Caco-2 (cell line): Measurements from ENCODE around the gene CEP170B. TPM values are rescaled to one million over a fixed set of nuclear protein-coding genes. Genes with fewer than 3 reads are reported as not detected.

Experiments
- BruUV-seq: library from RNA; stranded (reverse); fragments of 400-500 nt; replicated peaks from 2 replicates; lab custom pipeline; 2021; lab: Mats Ljungman, UMichigan
- CTCF ChIA-PET: fragments of 300-600 bp; sonication (Branson Sonifier 250); formaldehyde crosslinking; loops from one replicate; lab custom pipeline; 2022; ENCODE audit warnings: antibody characterized with exemption; lab: Charles Lee
- POLR2A ChIA-PET: fragments of 300-600 bp; sonication (Branson Sonifier 250); formaldehyde crosslinking; loops from one replicate; lab custom pipeline; 2022; ENCODE audit warnings: antibody characterized with exemption; lab: Charles Lee
- DNase-seq, 2 experiments: peaks; one replicate each; pipeline versions ENCODE4 v3.0.0 to v3.0.0-alpha.2; 2020 to 2022
- H3K27me3 ChIP-seq: replicated peaks from 2 replicates; pipeline ENCODE4 v1.6.0; 2011; ENCODE audit warnings: low read length; ENCODE audit not compliant: control insufficient read depth, insufficient read depth
- H3K36me3 ChIP-seq: 2 replicates; pipeline ENCODE4 v1.5.1; 2011; ENCODE audit warnings: low read length; ENCODE audit not compliant: control insufficient read depth, insufficient read depth
- H3K4me1 ChIP-seq: fragments of 250-450 bp; sonication (Bioruptor Pico); 2 replicates; pipeline ENCODE4 v1.5.1; 2020; ENCODE audit warnings: mild to moderate bottlenecking
- H3K4me3 ChIP-seq: 2 replicates; pipeline ENCODE4 v1.5.1; 2011; ENCODE audit warnings: low read depth, mild to moderate bottlenecking, control low read depth, low read length
- H3K9me3 ChIP-seq: fragments of 250-450 bp; sonication (Bioruptor Pico); 2 replicates; pipeline ENCODE4 v1.5.1; 2020; ENCODE audit warnings: mild to moderate bottlenecking, moderate library complexity
- H3K27ac Mint-ChIP-seq: one replicate; pipeline ENCODE4 v1.8.0; 2022; ENCODE audit warnings: mixed read lengths; ENCODE audit not compliant: unreplicated experiment
- H3K27me3 Mint-ChIP-seq: one replicate; pipeline ENCODE4 v1.8.0; 2022; ENCODE audit warnings: mixed read lengths; ENCODE audit not compliant: insufficient read depth, unreplicated experiment
- H3K36me3 Mint-ChIP-seq: one replicate; pipeline ENCODE4 v1.8.0; 2022; ENCODE audit warnings: mild to moderate bottlenecking, mixed read lengths; ENCODE audit not compliant: insufficient read depth, unreplicated experiment
- H3K4me1 Mint-ChIP-seq: one replicate; pipeline ENCODE4 v1.8.0; 2022; ENCODE audit warnings: low read depth, mixed read lengths; ENCODE audit not compliant: unreplicated experiment
- H3K4me3 Mint-ChIP-seq: one replicate; pipeline ENCODE4 v1.8.0; 2022; ENCODE audit warnings: mild to moderate bottlenecking, moderate library complexity, mixed read lengths; ENCODE audit not compliant: unreplicated experiment
- H3K9me3 Mint-ChIP-seq: one replicate; pipeline ENCODE4 v1.8.0; 2022; ENCODE audit warnings: mixed read lengths; ENCODE audit not compliant: unreplicated experiment
- intact Hi-C: fragments of 100-400 bp; cut with micrococcal nuclease; formaldehyde crosslinking; loops from one replicate; pipeline ENCODE4 v1.10.0; 2022; ENCODE audit not compliant: unreplicated experiment
- total RNA-seq: library from RNA; stranded (reverse); gene quantifications from 2 replicates; pipeline ENCODE4 v1.2.3, GENCODE V29; 2022
- TF ChIP-seq, protein P1 (sequence below), 2 experiments: fragments of 200-600 bp in 1 of 2; IDR thresholded peaks; 1 replicate in 1 of 2; 2 replicates in 1 of 2; pipeline versions ENCODE4 v1.5.1 to v1.8.0; 2011 to 2022; ENCODE audit warnings: antibody characterized with exemption in 1 of 2, control low read depth in 1 of 2, inconsistent platforms in 1 of 2, low read depth in 1 of 2, low read length in 1 of 2, mild to moderate bottlenecking in 1 of 2, moderate library complexity in 1 of 2; ENCODE audit not compliant: insufficient read depth in 1 of 2, severe bottlenecking in 1 of 2, unreplicated experiment in 1 of 2

Gene CEP170B
- total RNA-seq, 1 experiment from 2014 or later: 31.6 TPM

DNA sequence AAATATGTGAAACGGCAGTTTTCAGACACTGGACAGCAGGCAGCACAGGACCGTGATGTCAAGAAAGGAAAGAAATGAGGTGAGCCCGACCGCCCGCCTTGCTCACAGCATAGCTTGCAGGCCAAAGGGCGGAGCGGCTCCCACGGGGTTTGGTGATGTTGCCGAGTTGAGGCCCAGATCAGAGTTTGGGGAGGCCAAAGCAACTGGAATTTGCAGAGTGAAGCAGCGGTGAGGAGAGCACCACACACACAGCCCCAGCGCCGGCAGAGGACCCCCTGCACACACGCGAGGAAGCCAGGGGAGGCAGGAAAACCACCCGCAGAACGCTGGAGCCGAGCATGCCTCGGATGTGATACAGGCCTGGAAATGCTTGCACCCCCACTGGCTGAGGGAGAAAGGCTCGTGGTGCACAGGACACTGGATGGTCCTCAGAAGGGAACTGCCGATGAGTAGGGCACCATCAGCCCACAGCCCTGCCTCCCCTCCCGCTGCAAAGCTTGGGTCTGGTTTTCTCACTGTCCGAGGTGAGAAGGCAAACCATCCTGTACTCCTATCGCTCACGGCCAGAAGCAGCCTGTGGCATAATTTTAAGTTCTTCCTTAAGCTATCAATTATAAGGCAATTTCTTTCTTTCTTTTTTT is 33.9 kb downstream of the CEP170B start:
- intact Hi-C loops: no loop called here
- CTCF ChIA-PET: interaction anchor here (0.5 to 0.8 kb wide), 2 partner anchors 10 to 36 kb away, joined by 3 read pairs; no protein-coding TSS in a partner anchor

DNA sequence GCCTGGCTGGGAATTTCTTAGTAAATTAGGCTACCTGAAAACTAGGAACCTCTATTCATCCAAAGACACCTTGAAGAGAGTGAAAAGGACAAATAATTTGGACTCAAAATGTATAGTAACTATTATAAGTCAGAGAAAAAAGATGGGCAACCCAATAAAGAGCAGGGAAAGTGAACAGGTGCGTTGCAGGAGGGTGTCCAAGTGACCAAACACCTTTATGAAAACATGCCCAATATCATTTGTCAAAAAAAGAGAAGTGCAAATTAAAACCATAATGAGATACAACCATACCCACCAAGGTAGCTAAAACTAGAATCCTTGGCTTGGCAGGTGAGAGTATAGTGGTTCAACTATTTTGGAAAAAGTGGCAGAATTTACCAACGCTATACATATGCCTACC is 34.7 kb downstream of the CEP170B start:
- H3K36me3 Mint-ChIP-seq: no peaks in the 10 kb centered on the region
- Histone ChIP-seq H3K36me3 (no peaks in the 10 kb centered on the region), H3K9me3 (no peaks in the 10 kb centered on the region), H3K27me3 (no peaks in the 10 kb centered on the region), H3K4me1 (no peaks in the 10 kb centered on the region), H3K4me3 (no peak overlapping the region)
- no TSS peak for BruUV-seq
- H3K27me3 Mint-ChIP-seq: peaks cover 20% of the 10 kb centered on the region
- CTCF ChIA-PET: interaction anchor here (0.5 kb wide), 1 partner anchor 9 kb away, joined by 3 read pairs; no protein-coding TSS in a partner anchor
- H3K4me1 Mint-ChIP-seq: no peaks in the 10 kb centered on the region
- no peak overlapping the region for H3K4me3 Mint-ChIP-seq
- H3K9me3 Mint-ChIP-seq: peaks cover 11% of the 10 kb centered on the region
- POLR2A ChIA-PET: no interaction called here
- DNase-seq: no peak
- intact Hi-C loops: no loop called here
- TF ChIP-seq, protein P1, sequence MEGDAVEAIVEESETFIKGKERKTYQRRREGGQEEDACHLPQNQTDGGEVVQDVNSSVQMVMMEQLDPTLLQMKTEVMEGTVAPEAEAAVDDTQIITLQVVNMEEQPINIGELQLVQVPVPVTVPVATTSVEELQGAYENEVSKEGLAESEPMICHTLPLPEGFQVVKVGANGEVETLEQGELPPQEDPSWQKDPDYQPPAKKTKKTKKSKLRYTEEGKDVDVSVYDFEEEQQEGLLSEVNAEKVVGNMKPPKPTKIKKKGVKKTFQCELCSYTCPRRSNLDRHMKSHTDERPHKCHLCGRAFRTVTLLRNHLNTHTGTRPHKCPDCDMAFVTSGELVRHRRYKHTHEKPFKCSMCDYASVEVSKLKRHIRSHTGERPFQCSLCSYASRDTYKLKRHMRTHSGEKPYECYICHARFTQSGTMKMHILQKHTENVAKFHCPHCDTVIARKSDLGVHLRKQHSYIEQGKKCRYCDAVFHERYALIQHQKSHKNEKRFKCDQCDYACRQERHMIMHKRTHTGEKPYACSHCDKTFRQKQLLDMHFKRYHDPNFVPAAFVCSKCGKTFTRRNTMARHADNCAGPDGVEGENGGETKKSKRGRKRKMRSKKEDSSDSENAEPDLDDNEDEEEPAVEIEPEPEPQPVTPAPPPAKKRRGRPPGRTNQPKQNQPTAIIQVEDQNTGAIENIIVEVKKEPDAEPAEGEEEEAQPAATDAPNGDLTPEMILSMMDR (IDR thresholded peaks at IDR 0.05; ENCODE audit: insufficient read depth in 1 of 2, low read depth in 1 of 2, low read length in 1 of 2, severe bottlenecking in 1 of 2, unreplicated experiment in 1 of 2): no peak
- H3K27ac Mint-ChIP-seq: no peak overlapping the region

More for the DNA sequence above, 33.9 kb downstream of the CEP170B start:
- Mint-ChIP-seq H3K4me1 (no peaks in the 10 kb centered on the region), H3K4me3 (no peak overlapping the region), H3K27me3 (peaks cover 12% of the 10 kb centered on the region), H3K27ac (no peak overlapping the region), H3K36me3 (no peaks in the 10 kb centered on the region), H3K9me3 (peaks cover 11% of the 10 kb centered on the region)
- TF ChIP-seq, protein P1 (IDR thresholded peaks at IDR 0.05; ENCODE audit: insufficient read depth in 1 of 2, low read depth in 1 of 2, low read length in 1 of 2, severe bottlenecking in 1 of 2, unreplicated experiment in 1 of 2): no peak
- DNase-seq: no peak
- Histone ChIP-seq H3K36me3 (no peaks in the 10 kb centered on the region), H3K4me3 (no peak overlapping the region), H3K9me3 (no peaks in the 10 kb centered on the region), H3K27me3 (no peaks in the 10 kb centered on the region), H3K4me1 (no peaks in the 10 kb centered on the region)
- POLR2A ChIA-PET: no interaction called here
- BruUV-seq: no TSS peak

DNA sequence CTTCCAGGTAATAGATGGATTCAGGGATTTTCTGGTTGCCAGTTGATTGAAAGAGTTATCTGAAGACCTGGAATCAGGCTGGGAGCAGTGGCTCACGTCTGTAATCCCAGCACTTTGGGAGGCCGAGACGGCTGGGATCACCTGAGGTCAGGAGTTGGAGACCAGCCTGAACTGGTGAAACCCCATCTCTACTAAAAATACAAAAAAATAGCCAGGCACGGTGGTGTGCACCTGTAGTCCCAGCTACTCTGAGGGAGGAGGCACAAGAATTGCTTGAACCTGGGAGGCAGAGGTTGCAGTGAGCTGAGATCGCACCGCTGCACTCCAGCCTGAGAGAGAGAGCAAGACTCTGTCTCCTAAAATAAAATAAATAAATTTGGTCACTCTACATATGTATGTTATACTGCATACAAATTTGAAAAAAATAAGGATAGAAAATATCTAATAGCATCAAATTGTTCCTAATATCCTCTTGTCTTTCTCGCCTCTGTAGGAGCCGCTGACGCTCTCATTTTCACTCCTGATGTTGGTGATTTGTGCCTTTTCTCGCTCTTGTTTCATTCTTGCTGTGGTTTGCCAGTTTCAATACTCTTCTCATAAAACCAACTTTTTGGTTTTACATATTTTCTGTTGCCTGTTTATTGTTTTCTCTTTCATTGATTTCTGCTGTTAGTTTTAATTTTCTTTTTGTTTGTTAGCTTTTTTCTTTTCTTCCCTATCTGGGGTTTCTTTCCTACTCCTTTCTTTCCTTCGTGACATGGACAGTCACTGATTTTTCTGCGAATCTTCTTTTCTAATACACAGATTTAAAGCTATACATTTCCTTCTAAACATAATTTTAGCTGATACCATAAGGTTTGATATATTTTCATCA is 35.8 kb downstream of the CEP170B start:
- peaks cover 11% of the 10 kb centered on the region for H3K9me3 Mint-ChIP-seq
- Histone ChIP-seq H3K9me3 (no peaks in the 10 kb centered on the region), H3K4me3 (no peak overlapping the region), H3K27me3 (no peaks in the 10 kb centered on the region), H3K4me1 (no peaks in the 10 kb centered on the region), H3K36me3 (no peaks in the 10 kb centered on the region)
- CTCF ChIA-PET: no interaction called here
- TF ChIP-seq, protein P1 (IDR thresholded peaks at IDR 0.05; ENCODE audit: insufficient read depth in 1 of 2, low read depth in 1 of 2, low read length in 1 of 2, severe bottlenecking in 1 of 2, unreplicated experiment in 1 of 2): no peak
- intact Hi-C loops: no loop called here
- POLR2A ChIA-PET: no interaction called here
- BruUV-seq: no TSS peak
- no peak overlapping the region for H3K27ac Mint-ChIP-seq
- no peaks in the 10 kb centered on the region for H3K4me1 Mint-ChIP-seq
- H3K4me3 Mint-ChIP-seq: no peak overlapping the region
- H3K36me3 Mint-ChIP-seq: no peaks in the 10 kb centered on the region
- H3K27me3 Mint-ChIP-seq: peaks cover 23% of the 10 kb centered on the region
- DNase-seq: no peak
